Activated CD8-positive, alpha-beta memory T cell treated with anti-CD3 and anti-CD28 coated beads, Interleukin-2, amount 50 U/mL, for 24 hours (primary cell): ENCODE data around the gene GZMM.

Experiments used
- DNase-seq: peaks from one replicate; pipeline ENCODE4 v3.0.0-alpha.2; 2020; ENCODE audit errors: extremely low read depth

The GZMM gene

DNA sequence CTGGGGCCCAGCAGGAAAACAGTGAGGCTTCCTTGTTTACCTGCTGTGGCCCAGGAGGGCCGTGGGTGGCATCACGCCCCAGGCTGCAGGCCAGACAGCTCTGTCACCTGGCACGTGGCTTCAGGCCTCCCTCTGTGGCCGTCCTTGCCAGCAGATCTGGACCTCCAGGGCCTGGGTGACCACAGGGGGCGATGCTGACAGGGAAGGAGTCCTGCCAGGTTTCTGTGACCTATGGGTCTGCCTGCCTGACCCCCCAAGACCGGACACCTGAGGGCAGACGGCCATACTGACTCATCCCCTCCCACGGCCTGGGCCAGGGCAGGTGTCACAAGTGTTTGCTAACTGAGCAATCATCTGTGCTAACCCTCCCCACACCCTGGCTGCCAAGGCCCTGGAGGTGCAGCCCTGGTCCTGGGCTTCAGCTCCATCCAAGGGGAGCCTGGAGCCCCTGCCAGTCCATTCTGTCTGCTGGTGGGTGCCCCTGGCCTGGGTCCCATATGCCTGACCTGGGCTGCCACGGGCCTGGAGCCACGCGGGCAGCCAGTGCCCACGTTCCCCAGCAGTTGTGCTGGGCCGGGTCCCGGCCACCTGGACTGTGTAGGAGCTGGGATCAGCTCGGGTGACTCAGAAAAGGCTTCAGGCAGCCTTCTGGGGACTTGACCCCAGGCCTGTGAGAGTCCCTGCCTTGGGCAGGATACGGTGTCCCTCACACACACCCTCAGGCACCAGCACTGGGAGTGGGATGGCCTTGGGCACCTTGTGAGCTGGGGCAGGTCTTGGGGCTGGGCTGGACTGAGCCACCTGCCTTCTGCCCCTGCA is 8.6 kb upstream of the GZMM start:
- DNase-seq = no peak

DNA sequence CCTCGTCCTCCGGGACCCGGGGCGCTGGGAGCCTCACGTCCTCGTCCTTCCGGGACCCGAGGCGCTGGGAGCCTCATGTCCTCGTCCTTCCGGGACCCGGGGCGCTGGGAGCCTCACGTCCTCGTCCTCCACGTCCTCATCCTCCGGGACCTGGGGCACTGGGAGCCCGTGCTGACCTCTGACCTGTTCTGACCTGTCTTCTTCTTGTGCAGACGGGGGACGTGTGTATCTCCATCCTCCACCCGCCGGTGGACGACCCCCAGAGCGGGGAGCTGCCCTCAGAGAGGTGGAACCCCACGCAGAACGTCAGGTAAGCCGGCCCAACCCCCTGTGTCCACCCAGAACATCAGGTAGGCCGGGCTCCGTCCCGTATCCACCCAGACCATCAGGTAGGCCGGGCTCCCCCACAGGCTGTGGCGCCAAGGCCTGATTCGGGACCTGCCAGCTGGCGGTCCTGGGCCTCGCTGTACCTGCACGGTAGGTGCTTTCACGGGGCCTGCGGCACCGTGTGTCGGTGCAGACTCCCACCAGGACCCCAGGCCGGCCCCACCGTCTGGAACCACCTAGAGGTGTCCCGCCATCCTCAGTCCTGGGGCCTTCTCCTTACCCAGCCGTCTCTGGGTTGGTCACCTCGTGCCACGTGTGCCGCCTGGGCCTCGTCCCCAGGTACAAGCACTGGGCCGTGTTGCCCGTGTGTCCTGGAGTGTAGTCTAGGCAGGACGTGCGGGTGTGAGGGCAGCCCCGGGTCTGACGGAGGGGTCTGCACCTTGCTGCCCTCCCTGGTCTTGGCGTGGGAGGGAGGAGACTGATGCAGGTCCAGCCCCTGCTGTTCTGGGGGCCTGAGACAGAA is 7.6 kb upstream of the GZMM start:
- DNase-seq = no peak

DNA sequence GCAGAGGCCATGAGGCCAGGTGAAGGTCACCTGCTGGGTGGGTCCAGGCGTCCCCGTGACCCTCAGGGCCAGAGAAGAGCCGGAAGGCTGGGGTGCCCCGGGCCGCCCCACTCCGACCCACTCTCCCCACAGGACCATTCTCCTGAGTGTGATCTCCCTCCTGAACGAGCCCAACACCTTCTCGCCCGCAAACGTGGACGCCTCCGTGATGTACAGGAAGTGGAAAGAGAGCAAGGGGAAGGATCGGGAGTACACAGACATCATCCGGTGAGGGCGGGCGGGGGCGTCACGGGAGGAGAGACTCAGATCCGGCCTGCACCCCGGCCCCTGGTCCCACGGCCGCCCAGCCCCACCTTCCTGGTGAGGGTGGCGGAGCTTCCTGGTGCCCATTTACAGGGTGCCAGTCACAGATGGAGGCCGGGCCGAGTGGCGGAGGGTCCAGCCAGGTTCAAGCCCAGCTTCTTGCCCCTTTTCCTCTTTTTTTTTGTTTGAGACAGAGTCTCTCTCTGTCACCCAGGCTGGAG is 6.9 kb upstream of the GZMM start:
- no peak for DNase-seq

DNA sequence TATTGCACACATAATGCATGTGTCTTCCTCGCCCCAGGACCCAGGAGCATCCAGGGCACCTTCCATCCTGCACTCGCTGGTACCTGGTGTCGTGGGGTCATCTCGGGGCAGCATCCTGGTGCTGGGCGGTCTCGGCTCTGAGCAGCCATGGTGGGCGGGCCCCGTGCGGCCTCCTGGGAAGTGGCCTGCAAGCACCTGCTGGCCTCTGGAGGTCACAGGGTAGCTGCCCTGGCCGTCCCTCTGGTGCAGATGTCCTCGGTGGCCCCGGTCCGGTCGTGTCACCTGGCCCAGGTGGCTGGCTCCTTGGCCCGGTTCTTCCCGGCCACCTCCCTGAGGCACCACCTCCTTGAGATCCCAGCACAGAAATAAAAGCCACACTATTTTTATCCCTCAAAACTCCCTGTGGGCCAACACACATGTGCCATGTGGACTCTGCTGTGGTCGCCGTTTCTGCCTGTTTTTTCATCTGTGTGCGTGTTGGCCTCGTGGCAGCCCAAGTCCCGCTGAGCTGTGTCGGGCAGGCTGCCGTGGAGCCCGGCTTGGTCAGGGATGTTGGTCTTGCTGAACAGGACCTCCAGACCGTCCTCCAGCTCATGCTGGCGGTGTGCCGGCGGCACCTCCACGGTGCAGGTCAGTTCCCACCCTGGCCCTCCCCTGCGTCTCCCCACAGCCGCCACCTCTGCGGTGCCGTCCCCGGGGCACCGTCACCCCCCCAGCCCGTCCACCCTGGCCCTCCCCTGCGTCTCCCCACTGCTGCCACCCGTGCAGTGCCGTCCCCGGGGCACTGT is 5.0 kb upstream of the GZMM start:
- DNase-seq = no peak

- DNase-seq = no peak
Observed at GRCh38 chr19:539429-540030, 4.3 kb upstream of the GZMM start.

- DNase-seq = no peak
Observed at GRCh38 chr19:540867-541637, 2.8 kb upstream of the GZMM start.

GRCh38 chr19:541699-542098 is 2.2 kb upstream of the GZMM start:
- no peak for DNase-seq

DNA sequence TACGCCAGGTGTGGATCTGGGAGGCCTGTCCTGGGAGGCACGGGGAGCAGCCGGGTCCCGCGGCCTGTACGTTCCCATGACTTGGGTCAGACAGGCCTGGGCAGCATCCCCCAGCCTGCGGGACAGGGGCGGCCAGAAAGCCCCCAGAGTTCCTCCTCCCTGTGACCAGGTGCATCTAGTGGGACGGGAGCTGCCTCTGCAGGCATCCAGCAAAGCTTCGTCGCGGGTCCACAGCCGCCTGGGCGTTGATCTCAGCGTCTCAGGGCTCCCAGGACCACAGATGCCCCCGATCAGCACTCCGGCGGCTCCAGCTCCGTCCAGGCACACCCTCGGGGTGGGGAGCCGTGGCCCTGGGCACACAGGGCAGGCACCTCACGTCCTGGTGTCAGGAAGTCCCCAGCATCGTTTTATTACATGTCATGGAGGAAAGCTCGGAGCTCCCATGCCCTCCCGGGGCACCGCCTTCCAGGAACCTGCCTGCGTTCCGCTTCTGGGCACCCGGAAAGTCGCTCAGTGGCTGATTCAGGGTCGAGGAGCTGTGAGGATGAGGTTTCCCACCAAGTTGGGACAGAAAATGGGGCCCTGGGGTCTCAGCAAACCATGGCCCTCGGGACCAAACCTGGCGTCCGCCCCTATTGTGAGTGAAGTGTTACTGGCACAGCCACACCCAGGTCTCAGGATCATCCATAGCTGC is 1.5 kb upstream of the GZMM start:
- DNase-seq = no peak

DNA sequence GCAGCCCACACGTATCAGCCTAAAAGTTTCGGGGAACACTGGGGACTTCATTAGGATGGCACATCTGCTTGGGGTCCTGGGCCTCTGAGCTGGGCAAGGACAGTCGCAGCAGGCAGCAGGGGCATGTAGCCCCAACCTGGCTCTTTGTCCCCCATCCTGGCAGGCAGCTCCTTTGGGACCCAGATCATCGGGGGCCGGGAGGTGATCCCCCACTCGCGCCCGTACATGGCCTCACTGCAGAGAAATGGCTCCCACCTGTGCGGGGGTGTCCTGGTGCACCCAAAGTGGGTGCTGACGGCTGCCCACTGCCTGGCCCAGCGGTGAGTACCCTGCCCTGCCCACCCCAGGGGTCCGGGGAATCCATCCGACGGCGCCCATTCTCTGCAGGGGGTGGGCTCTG is 3.3 kb downstream of the GZMM start:
- DNase-seq = no peak

- no peak for DNase-seq
Observed at GRCh38 chr19:547836-548720, 4.2 kb downstream of the GZMM start.

DNA sequence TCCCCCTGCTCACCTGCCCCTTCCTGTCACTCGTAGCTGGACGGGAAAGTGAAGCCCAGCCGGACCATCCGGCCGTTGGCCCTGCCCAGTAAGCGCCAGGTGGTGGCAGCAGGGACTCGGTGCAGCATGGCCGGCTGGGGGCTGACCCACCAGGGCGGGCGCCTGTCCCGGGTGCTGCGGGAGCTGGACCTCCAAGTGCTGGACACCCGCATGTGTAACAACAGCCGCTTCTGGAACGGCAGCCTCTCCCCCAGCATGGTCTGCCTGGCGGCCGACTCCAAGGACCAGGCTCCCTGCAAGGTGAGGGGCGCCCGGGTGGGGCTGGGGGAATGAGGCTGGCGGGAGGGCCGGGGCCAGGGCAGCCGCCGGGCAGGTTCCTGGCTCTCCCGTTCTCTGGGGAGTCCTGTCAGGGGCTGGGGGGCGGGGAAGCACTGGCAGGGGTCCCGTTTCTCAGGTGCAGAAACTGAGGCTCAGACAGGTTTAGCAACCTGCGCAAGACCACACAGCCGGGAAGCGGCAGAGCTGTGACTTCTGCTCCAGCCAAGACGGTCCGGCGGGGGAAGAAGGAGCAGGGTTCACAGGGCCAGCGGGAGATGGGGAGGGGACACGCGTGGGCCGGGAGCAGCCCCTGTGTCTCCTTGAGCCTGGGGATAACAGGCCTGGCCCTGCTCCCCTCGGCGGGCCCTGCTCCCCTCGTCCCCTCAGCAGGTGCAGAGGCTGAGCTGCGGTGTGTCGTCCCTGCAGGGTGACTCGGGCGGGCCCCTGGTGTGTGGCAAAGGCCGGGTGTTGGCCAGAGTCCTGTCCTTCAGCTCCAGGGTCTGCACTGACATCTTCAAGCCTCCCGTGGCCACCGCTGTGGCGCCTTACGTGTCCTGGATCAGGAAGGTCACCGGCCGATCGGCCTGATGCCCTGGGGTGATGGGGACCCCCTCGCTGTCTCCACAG is 5.3 kb downstream of the GZMM start:
- DNase-seq = no peak

- DNase-seq = no peak
Observed at GRCh38 chr19:554817-555216, 11.0 kb downstream of the GZMM start.

GRCh38 chr19:555474-555808 is 11.6 kb downstream of the GZMM start:
- no peak for DNase-seq

GRCh38 chr19:556611-557382 is 12.9 kb downstream of the GZMM start:
- DNase-seq = no peak

DNA sequence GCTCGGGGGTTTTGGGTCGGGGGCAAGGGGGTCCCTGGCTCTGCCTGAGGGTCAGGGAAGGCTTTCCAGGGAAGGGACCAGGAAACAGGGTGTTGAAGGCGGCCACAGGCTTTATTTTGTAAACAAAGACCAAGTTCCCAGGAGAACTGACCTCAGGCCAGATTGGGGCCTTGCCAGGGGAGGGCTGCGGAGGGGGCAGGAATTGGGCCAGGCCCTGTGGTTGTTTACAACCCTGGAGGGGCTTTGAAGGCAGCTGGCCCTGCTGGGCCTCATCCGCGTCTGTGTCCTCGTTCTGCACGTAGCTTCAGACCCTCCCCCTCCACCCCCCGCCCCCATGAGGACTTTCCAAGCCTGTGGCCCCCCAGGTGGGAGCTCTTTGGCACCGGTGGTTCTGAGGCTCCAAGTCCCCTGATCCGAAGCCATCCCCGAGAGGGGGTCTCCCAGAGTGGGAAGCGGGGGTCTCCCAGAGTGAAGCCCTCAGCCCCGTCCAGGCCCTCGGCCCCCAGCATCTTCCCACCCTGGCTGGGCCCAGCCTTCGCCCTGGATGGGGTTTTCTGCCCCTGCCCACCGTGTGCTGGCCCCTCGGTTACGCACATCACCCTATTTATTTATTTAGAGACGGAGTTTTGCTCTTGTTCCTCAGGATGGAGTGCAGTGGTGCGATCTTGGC is 15.1 kb downstream of the GZMM start:
- DNase-seq = no peak

DNA sequence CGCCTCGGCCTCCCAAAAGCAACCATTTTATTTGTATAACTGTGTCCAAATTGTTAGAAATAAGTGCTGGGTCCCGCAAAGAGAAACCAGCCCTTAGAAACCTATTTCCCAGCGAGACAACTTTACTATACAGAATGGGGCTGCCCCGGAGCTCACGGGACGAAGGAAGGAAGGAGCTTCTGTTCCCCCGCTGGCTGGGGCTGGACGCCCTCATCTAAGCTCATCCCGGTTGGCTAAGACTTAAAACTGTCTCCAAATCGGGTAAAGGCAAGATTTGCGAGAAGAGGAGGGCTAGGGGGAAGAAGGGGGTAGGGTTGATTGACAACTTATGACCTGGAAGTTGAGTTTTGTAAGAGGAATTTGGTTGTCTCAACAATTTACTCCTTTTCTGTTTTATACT is 16.3 kb downstream of the GZMM start:
- no peak for DNase-seq

GRCh38 chr19:566403-566802 is 22.6 kb downstream of the GZMM start:
- no peak for DNase-seq
